NAMALWA (cell line): ENCODE results near the gene UVRAG.
A peak's percentile ranks its signal among the peaks of the same experiment; 100 is the strongest.
"Not testable (repeated sequence)": the region's sequence is repeated elsewhere in the genome, so short reads cannot be mapped to it uniquely, and the experiment has no call there.

Experiments
- DNase-seq: peaks from one replicate; pipeline ENCODE4 v3.0.0-alpha.2; 2015; ENCODE audit warnings: low spot score

The UVRAG gene

GRCh38 chr11:75879737-75880136 lies 64.7 kb downstream of the UVRAG start:
- DNase-seq, result no peak

GRCh38 chr11:75880343-75880742 lies 65.3 kb downstream of the UVRAG start:
- not testable (repeated sequence) for DNase-seq

GRCh38 chr11:75884321-75884720 lies 69.3 kb downstream of the UVRAG start:
- no peak for DNase-seq

- no peak for DNase-seq
Observed at GRCh38 chr11:75888416-75888815, 73.4 kb downstream of the UVRAG start.

- DNase-seq, result no peak
Observed at GRCh38 chr11:75891947-75892739, 77.1 kb downstream of the UVRAG start.

GRCh38 chr11:75893251-75893650 lies 78.2 kb downstream of the UVRAG start:
- no peak for DNase-seq

DNA sequence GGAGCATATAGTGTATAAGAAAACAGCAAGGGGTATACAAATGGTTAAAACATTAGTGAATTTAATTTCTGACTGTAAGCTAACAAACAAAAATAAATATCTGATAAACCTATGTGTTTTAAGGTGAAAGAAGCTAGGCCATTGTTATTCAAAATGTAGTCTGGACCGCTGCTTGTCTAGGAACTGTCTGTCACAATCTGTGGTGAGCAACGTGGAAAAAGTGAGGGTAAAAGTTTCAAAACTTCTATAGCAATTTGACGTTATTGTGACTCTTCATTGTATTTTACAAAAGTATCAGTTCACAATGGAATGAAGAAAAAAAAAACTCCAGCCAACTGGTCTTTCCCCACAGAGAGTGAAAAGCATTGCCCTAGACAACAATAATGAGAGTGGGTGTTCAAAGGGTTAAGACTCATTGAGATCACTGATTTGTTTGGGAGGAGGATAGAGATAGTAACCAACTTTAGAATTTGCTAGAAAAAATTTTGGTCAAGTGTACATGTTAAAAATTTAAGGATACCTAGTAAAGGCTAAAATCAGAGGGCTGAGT lies 79.1 kb downstream of the UVRAG start:
- no peak for DNase-seq

- peak; percentile 71 for DNase-seq
Observed at GRCh38 chr11:75896843-75897419, 81.9 kb downstream of the UVRAG start.

- DNase-seq, result no peak
Observed at GRCh38 chr11:75898871-75899270, 83.9 kb downstream of the UVRAG start.

DNA sequence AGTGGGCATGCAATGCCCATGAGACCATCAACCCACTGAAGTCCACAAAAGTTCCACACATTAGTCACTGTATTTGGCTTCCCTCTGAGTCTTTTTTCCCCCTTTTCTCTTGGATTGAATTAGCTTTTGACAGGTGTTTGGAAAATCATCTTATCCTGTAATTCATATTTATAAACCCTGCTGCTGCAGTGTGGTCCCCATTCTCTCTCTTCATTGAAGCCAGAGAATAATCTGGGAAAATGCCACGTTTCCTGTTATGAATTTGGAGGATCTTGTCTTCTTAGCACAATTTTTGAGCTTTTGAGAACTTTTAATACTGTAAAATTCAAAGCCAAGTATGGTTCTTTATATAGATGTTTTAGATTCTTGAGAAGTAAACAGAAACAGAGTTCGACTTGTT lies 84.8 kb downstream of the UVRAG start:
- DNase-seq, result no peak

DNA sequence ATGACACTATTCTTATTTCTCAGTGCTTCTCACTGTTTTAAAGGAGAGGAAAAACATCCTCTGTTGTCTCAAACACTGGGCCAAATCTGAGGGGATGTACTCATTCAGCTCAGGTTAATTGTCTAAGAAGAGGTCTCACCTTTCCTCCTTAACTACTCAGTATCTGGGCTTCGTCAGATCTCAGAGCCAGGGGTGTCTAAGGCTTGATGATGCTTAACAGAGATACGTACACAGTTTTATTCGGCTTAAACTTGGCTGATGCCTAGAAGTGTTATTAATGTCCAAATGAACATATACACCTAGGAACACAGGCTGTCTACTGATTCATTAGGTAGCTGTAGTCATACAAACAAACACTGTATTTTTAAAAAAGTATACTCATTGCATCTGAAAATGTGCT lies 85.8 kb downstream of the UVRAG start:
- DNase-seq, result no peak

DNA sequence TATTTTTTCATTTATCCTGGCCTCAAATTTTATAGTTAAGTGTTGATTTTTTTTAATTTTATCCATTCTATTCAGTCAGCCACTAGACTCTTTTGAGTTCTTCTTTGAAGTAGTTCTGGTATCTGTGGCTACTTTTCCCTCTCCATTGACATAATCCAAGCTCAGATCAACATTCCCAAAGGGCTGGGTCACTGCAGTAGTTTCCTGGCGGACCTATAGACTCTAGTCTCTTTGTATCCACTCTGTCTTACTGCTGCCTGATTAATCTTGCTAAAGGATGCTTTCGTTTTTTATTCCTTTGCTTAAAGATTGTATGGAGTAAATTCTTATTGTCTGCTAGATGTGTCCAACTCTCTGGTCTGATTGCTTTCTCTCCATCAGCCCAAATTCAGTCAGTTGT lies 87.6 kb downstream of the UVRAG start:
- no peak for DNase-seq

DNA sequence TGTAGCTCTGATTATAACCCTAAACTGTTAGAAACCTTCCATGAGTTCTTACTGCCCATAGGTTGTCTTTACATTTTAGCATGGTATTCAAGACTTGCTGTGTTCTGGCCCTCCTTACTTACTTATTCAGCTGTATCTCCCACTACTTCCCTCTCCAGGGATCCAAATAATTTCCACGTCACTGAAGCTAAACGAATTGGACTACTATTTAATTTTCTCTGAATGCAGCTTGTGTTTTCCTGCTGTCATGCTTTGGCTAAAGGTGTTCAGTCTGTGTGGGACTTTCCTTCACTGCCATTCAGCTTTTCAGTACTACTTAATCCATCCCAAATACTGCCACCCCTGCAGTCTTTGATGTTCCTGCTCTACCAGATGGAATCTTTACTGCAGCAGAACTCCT lies 88.3 kb downstream of the UVRAG start:
- DNase-seq, result no peak

DNA sequence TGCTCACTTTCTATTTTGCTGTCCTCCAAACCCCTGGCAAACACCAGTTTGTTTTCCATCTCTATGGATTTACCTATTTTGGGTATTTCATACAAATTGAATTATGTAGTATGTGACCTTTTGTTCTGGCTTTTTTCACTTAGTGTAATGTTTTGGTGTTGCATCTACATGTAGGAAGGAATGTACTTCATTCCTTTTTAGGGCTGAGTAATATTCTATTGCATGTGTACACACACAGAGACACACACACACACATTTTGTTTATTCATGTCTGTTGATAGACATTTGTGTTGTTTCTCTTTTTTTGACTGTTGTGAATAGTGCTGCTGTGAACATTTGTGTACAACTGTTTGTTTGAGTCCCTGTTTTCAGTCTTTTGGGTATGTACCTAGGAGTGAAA lies 90.4 kb downstream of the UVRAG start:
- DNase-seq, result no peak

GRCh38 chr11:75907906-75908527 lies 93.0 kb downstream of the UVRAG start:
- DNase-seq, result no peak

DNA sequence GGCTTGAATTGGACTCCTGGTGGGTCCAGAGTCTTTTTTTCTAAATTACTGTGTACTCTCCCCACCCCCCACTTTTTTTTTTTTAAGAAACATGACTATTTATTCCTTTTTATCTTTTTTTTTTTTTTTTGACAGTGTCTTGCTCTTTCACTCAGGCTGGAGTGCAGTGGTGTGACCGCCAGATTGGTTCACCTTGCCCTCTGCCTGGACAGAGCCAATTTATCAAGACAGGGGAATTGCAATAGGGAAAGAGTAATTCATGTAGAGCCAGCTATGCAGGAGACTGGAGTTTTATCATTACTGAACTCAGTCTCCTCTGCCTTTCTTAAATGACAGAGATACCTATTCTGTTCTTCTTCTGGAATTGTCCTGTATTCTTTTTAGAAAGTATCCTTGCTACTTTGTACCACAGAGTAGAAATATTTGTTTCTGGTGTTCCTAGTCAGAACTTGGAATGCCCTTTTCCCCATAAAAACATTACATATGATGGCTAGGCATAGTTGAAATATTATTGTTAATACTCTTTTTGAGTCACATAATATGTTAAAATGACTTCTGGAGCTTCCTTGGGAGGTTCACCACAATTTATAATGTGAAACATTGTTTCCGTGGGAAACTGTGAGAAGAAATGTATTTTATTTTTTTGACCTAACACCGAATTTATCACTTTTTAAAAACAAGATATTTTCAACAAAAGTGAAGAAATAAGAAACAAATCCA lies 95.6 kb downstream of the UVRAG start:
- DNase-seq, result no peak

GRCh38 chr11:75911459-75911858 lies 96.4 kb downstream of the UVRAG start:
- DNase-seq, result no peak

- DNase-seq, result no peak
Observed at GRCh38 chr11:75913984-75914383, 99.0 kb downstream of the UVRAG start.

DNA sequence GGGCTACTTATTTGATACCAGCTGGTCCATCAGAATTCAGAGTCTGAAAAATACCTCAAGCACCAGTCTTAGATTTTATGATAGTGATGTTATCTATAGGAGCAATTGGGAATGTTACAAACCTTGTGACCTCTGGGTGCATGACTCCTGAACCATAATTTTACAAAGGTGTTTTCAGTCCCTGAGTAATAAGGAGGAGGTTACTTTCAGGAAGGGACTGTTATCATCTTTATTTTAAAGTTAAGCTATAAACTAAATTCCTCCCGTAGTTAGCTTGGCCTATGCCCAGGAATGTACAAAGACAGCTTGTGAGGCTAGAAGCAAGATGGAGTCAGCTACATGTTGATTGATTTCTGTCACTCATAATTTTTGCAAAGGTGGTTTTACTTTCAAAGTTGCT lies 101.9 kb downstream of the UVRAG start:
- no peak for DNase-seq

DNA sequence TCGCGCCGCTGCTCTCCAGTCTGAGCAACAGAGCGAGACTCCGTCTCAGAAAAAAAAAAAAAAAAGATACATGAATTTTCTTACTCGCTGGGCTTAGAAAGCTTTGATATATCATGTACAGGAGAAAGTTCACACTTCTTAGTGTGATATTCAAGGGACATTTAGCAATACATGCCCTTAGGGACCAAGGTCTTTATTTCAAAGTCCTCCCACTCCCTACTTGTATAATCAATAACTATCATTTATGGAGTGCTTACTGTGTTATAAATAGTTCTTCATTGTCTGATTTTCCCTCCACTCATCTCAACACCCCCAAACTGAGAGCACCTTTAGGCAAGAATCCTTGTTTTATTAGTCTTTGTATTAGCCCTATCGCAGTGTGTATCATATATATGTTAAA lies 103.3 kb downstream of the UVRAG start:
- DNase-seq, result no peak

GRCh38 chr11:75919525-75919924 lies 104.5 kb downstream of the UVRAG start:
- DNase-seq, result peak; percentile 33

GRCh38 chr11:75920848-75921247 lies 105.8 kb downstream of the UVRAG start:
- no peak for DNase-seq

DNA sequence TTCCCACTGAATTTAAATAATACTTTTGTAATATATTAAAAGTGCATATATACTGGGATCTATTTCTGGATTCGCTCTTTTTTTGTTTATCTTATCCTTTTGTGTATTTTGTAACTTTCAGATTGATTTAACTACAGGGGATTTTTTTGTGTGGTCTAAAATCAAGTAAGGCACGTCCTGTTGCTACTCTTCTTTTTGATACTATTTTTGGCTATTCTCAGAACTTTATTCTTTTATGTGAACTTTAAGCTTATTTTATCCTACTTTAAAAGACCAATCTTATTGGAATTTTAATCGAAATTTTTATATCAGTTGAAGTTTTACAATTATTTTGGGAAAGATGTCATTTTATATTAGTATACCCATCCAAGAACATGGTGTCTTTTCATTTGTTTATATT lies 106.8 kb downstream of the UVRAG start:
- DNase-seq, result no peak
